IMR-90 (cell line): Measurements from ENCODE around the gene AMPD1. TPM values are rescaled to one million over a fixed set of nuclear protein-coding genes. Genes with fewer than 3 reads are reported as not detected.
A peak's percentile ranks its signal among the peaks of the same experiment; 100 is the strongest.

Experiments
- ATAC-seq: fragments of 200-7000 bp; cut with Tn5 transposase; 2 replicates; pipeline ENCODE4 v1.9.1; 2020; ENCODE audit warnings: low read depth, mild to moderate bottlenecking, moderate library complexity
- BruUV-seq: library from RNA; stranded (reverse); fragments of 400-500 nt; replicated peaks from 2 replicates; lab custom pipeline; 2021; lab: Mats Ljungman, UMichigan
- CTCF ChIA-PET: fragments of 300-600 bp; formaldehyde crosslinking; extraction: SDS; loops from one replicate; lab custom pipeline; 2021; ENCODE audit warnings: antibody characterized with exemption; lab: Yijun Ruan, JAX
- POLR2A ChIA-PET: fragments of 300-600 bp; sonication (Branson Sonifier 250); formaldehyde crosslinking; loops from one replicate; lab custom pipeline; 2022; ENCODE audit warnings: antibody characterized with exemption; ENCODE audit not compliant: unreplicated experiment; lab: Charles Lee
- DNase-seq: peaks from one replicate; pipeline ENCODE4 v3.0.0; 2013
- H2AFZ ChIP-seq: replicated peaks from 2 replicates; pipeline ENCODE3; 2013; ENCODE audit warnings: low read length, mild to moderate bottlenecking; ENCODE audit not compliant: poor library complexity
- H2AK5ac ChIP-seq: 2 replicates; pipeline ENCODE4 v1.6.1; 2013; ENCODE audit warnings: low read depth, low read length, inconsistent platforms
- H2AK9ac ChIP-seq: replicated peaks from 2 replicates; pipeline ENCODE3; 2013; ENCODE audit warnings: mild to moderate bottlenecking, low read depth, low read length, moderate library complexity; ENCODE audit not compliant: poor library complexity
- H2BK120ac ChIP-seq: 2 replicates; pipeline ENCODE4 v1.6.1; 2013; ENCODE audit warnings: low read depth, low read length, inconsistent platforms
- H2BK15ac ChIP-seq: 3 replicates; pipeline ENCODE4 v1.6.1; 2013; ENCODE audit warnings: low read depth, low read length, inconsistent platforms
- H2BK20ac ChIP-seq: 2 replicates; pipeline ENCODE4 v1.6.1; 2013; ENCODE audit warnings: low read depth, mild to moderate bottlenecking, inconsistent platforms, low read length, moderate library complexity
- H2BK5ac ChIP-seq: 2 replicates; pipeline ENCODE4 v1.6.1; 2013; ENCODE audit warnings: mild to moderate bottlenecking, low read depth, low read length, inconsistent platforms; ENCODE audit not compliant: poor library complexity, severe bottlenecking
- H3K14ac ChIP-seq: replicated peaks from 2 replicates; pipeline ENCODE4 v1.6.1; 2013; ENCODE audit warnings: low read depth, low read length, inconsistent platforms
- H3K18ac ChIP-seq: 2 replicates; pipeline ENCODE4 v1.6.1; 2013; ENCODE audit warnings: low read depth, low read length, control low read depth
- H3K23ac ChIP-seq: 2 replicates; pipeline ENCODE4 v1.6.1; 2013; ENCODE audit warnings: low read depth, low read length, inconsistent platforms
- H3K27ac ChIP-seq: 2 replicates; pipeline ENCODE4 v1.5.1; 2013; ENCODE audit warnings: mild to moderate bottlenecking, control low read depth, low read length; ENCODE audit not compliant: insufficient read depth
- H3K27me3 ChIP-seq: 2 replicates; pipeline ENCODE4 v1.6.1; 2013; ENCODE audit warnings: low read length; ENCODE audit not compliant: control insufficient read depth, insufficient read depth
- H3K36me3 ChIP-seq: 2 replicates; pipeline ENCODE4 v1.6.1; 2013; ENCODE audit warnings: low read length, mixed read lengths; ENCODE audit not compliant: control insufficient read depth, insufficient read depth
- H3K4ac ChIP-seq: 2 replicates; pipeline ENCODE4 v1.6.1; 2013; ENCODE audit warnings: low read depth, low read length, inconsistent platforms
- H3K4me1 ChIP-seq: 2 replicates; pipeline ENCODE4 v1.6.1; 2013; ENCODE audit warnings: low read length, mixed read lengths; ENCODE audit not compliant: control insufficient read depth, insufficient read depth
- H3K4me2 ChIP-seq: 2 replicates; pipeline ENCODE4 v1.6.1; 2013; ENCODE audit warnings: low read depth, mild to moderate bottlenecking, control low read depth, low read length, moderate library complexity
- H3K4me3 ChIP-seq: 2 replicates; pipeline ENCODE4 v1.5.1; 2013; ENCODE audit warnings: low read depth, mild to moderate bottlenecking, control low read depth, low read length, moderate library complexity; ENCODE audit not compliant: insufficient read depth
- H3K56ac ChIP-seq: 2 replicates; pipeline ENCODE4 v1.6.1; 2013; ENCODE audit warnings: low read length, inconsistent platforms; ENCODE audit not compliant: insufficient read depth; ENCODE audit errors: extremely low read depth
- H3K79me1 ChIP-seq, 2 experiments: 2 replicates each; pipeline ENCODE4 v1.6.1; 2013; ENCODE audit warnings: low read length in 2 of 2, inconsistent platforms in 1 of 2, low read depth in 1 of 2
- H3K9ac ChIP-seq: 2 replicates; pipeline ENCODE4 v1.6.1; 2013; ENCODE audit warnings: low read depth, low read length, control low read depth
- H3K9me1 ChIP-seq: 2 replicates; pipeline ENCODE4 v1.6.1; 2013; ENCODE audit warnings: low read length, inconsistent platforms; ENCODE audit not compliant: insufficient read depth
- H3K9me3 ChIP-seq: 2 replicates; pipeline ENCODE4 v1.6.1; 2013; ENCODE audit warnings: low read length; ENCODE audit not compliant: control insufficient read depth, insufficient read depth
- H4K20me1 ChIP-seq: 2 replicates; pipeline ENCODE4 v1.6.1; 2013; ENCODE audit warnings: low read length, inconsistent platforms; ENCODE audit not compliant: insufficient read depth
- H4K5ac ChIP-seq: 2 replicates; pipeline ENCODE4 v1.6.1; 2013; ENCODE audit warnings: mild to moderate bottlenecking, low read depth, low read length, control low read depth
- H4K8ac ChIP-seq, 2 experiments: 2 replicates each; pipeline ENCODE4 v1.6.1; 2013; ENCODE audit warnings: low read depth in 2 of 2, low read length in 2 of 2, control low read depth in 1 of 2, inconsistent platforms in 1 of 2
- H4K91ac ChIP-seq: 2 replicates; pipeline ENCODE4 v1.6.1; 2013; ENCODE audit warnings: low read depth, low read length, inconsistent platforms; ENCODE audit not compliant: insufficient read depth
- CEBPB ChIP-seq: IDR thresholded peaks from 2 replicates; pipeline ENCODE4 v1.6.1; 2012; ENCODE audit warnings: low read depth, low read length, improper control_type of control experiment
- RAD21 ChIP-seq: IDR thresholded peaks from 2 replicates; pipeline ENCODE4 v1.6.1; 2012; ENCODE audit warnings: low read length, improper control_type of control experiment
- WGBS, 2 experiments: methylation state at CpG; one replicate each; pipeline versions ENCODE4 v1.1.5 to v1.1.7; 2013; ENCODE audit warnings: missing lambda C conversion rate in 2 of 2; ENCODE audit not compliant: insufficient read length in 1 of 2; ENCODE audit errors: extremely low coverage in 2 of 2; 5-methylcytosine and 5-hydroxymethylcytosine counted together
- dilution Hi-C: fragments of 300-500 bp; cut with HindIII; formaldehyde crosslinking; loops from one replicate; pipeline ENCODE4 v1.14.3; 2018; ENCODE audit warnings: low sequenced_read_pairs; ENCODE audit not compliant: unreplicated experiment
- in situ Hi-C: fragments of 300-500 bp; cut with MboI; formaldehyde crosslinking; loops from 3 replicates; pipeline ENCODE4 v1.14.3; 2019; ENCODE audit warnings: low sequenced_read_pairs, inconsistent platforms, mixed read lengths
- intact Hi-C: fragments of 100-400 bp; cut with micrococcal nuclease; formaldehyde crosslinking; loops from 2 replicates; pipeline ENCODE4 v1.10.0; 2022
- polyA plus RNA-seq, 3 experiments: library from polyadenylated mRNA; depleted of rRNA; stranded (reverse); fragments of >200 nt; gene quantifications; 2 replicates each; pipeline ENCODE4 v1.2.3, GENCODE V29; 2012; ENCODE audit warnings: low replicate concordance in 1 of 3
- total RNA-seq: library from RNA; depleted of rRNA; stranded (reverse); fragments of >200 nt; gene quantifications from 2 replicates; pipeline ENCODE4 v1.2.3, GENCODE V29; 2012

AMPD1 gene
- total and polyA plus RNA-seq, 2 of the 4 experiments (the other 2 are of a cell fraction) = not detected

DNA sequence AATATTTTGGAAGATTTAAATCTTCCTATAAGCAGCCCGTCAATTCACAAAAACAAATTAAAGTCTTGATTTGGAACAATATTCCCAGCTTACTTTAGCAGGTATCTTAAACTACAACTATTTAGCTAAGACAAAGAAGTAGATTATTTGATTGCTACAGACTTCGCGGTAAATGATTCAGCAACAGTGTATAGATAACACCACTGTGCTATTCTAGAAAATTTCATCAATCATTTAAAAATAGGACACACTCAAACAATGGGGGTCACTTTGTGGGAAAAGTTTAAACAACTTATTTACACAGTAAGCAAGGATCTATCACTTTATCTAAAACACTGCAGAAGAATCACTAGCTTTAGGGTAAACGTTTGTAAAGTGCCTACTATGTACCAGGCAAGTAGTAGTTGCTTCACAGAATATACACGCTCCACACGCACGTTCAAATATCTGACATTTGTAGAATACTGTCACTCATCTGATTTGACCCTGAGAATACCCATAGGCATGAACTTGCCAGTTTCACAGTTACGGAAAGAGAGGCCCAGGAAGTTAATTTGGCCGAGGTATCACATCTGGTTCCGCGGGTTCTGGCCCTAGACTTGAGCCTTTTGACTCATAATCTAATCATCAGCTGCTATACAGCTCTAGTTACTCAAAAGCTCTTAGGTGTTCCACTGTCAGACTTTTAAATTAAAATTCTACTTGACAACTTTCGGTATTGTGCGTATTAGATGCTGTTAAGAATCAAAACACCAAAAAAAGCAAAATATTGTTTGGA is 26.4 kb downstream of the AMPD1 start:
- H3K36me3 ChIP-seq = no peaks in the 10 kb centered on the region
- BruUV-seq = no TSS peak
- no peak overlapping the region for H2AK9ac ChIP-seq
- POLR2A ChIA-PET = no interaction called here
- DNase-seq (peak; percentile 24), ATAC-seq (no peak)
- H3K9me1 ChIP-seq = 0 out of 2 replicates have a peak, but pooled peaks cover 3% of the 10 kb centered on the region
- H2BK20ac ChIP-seq = no peak overlapping the region
- H3K27me3 ChIP-seq = no peaks in the 10 kb centered on the region; the same call in 1 of the 2 replicates
- no peak overlapping the region for H4K5ac ChIP-seq
- in situ Hi-C loops (no loop called here), intact Hi-C loops (loop anchor here (5.0 kb wide), 1 partner anchor 52 kb away; no protein-coding TSS in a partner anchor), dilution Hi-C loops (no loop called here)
- H3K79me1 ChIP-seq = no peaks in the 10 kb centered on the region
- no peak overlapping the region for H3K27ac ChIP-seq
- no peak overlapping the region for H2BK15ac ChIP-seq
- H3K4ac ChIP-seq = no peak overlapping the region
- CTCF ChIA-PET = interaction anchor here (0.8 to 1.0 kb wide), 2 partner anchors 47 to 57 kb away, joined by 3 read pairs; partner anchors contain the start of gene NRAS
- no peaks in the 10 kb centered on the region for H3K4me1 ChIP-seq
- TF ChIP-seq CEBPB (0 out of 2 replicates have a peak, but pooled peaks have one; percentile 18), RAD21 (no peak)
- H4K8ac ChIP-seq = peak overlapping the region in 1 of 2 experiments; percentile 9; a peak in 1 of 4 replicates
- H3K14ac ChIP-seq = no peak overlapping the region
- H3K9ac ChIP-seq = peak overlapping the region; percentile 31; the same call in 1 of the 2 replicates
- no peak overlapping the region for H2BK5ac ChIP-seq
- no peak overlapping the region for H3K56ac ChIP-seq
- H4K91ac ChIP-seq = no peak overlapping the region
- WGBS, 2 experiments = 80% methylated on average over 1 of the region's 13 CpGs; no CpG with 5 or more reads in 1 of the 2 experiments
- H2AK5ac ChIP-seq = no peak overlapping the region
- H3K4me3 ChIP-seq = peak overlapping the region; percentile 92
- H2AFZ ChIP-seq = peak overlapping the region; percentile 91
- peak overlapping the region; percentile 71 for H3K4me2 ChIP-seq
- peak overlapping the region; percentile 17; the same call in 1 of the 2 replicates for H3K23ac ChIP-seq
- H3K18ac ChIP-seq = no peak overlapping the region
- H2BK120ac ChIP-seq = no peak overlapping the region
- no peaks in the 10 kb centered on the region for H3K9me3 ChIP-seq
- no peaks in the 10 kb centered on the region for H4K20me1 ChIP-seq
